GM19193 (cell line): ENCODE data around the gene TBX1.

Experiments
- POLR2A ChIP-seq: IDR thresholded peaks from 4 replicates; pipeline ENCODE4 v1.6.1; 2011; ENCODE audit not compliant: insufficient read depth, insufficient read length; ENCODE audit errors: extremely low read depth

TBX1 gene

DNA sequence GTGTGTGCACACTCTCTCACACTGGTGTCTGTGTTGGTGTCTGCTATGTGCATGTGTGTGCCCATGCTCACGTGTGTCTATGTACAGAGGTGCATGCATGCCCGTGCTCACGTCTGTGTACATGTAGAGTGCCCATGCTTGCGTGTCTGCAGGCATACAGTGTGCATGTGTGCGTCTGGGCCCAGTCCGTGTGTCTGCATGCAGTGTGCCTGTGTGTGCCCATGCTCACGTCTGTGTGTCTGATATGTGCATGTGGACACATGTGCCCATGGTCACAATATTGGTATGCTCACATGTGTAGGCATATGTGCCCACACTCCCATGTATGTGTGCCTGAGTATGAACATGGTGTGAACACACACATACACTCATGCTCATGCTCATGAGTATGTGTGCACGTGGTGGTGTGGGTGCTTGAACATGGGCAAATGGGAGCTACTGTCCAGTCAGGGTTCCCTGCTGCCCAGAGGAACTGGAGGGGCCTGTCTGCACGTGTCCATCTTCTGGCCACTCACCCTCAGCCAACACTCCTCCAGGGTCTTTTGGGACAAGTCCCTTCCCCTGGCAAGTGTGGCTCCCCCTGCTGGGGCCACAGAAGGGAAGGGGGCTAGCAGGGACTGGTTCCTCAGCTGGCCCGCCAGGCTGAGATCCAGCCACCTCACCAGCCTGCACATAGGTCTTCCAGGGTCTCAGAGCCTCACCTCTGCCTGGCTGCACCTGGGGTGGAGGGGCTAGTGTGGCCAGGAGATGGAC lies 7.3 kb upstream of the TBX1 start:
- no peak for TF ChIP-seq POLR2A

DNA sequence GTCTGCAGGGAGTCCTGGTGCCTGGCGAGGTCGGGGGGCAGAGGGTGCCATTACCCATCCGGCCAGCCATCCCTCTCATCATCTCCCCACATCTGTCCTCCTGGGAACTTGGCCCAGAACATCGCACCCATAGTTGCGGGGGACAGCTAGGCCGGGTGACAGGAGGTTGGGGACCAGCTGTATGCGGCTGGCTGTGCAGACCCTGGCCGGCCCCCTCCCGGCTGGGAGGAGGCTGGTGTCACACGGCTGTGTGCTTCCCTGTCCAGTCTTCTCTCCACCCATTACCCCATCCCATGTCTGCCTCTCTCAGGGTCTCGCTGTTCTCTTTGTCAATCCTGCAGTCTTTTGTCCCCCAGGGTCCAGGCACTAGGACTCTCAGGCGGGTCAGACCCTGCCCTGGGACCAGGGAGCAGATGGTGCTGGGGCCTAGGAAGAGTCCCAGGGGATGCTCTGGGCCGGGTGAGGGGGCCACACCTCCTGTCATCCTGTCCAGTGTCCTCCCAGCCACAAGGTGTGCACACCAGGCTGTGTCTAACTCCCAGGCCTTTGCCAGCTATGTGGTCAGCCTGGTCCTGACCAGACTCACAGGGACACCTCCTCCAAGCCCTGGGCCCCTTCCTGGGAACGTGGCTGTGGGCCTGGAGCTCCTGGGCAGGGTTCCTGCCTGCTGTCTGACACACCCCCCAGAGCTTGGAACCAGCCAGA lies 6.4 kb upstream of the TBX1 start:
- TF ChIP-seq POLR2A = no peak

DNA sequence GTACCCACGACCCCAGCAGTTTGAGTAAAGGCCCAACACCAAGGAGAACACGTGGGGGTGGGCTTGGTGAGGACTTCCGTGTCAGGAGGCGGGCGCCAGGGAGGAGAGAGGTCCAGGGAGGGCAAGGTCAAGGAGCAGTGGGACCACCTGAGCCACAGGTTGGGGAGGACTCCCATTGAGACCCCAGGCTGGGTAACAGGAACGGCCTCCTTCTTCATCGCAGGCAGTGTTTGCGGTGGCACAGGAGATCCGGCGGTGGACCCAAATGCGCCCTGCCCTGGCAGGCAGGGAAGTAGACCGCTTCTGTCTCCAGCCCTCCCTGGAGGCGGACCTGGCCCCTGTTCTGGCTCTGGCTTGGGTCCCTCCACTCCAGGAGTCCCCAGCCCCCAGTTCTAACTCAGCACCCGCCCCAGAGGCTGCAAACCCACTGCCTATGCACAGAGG lies 5.9 kb upstream of the TBX1 start:
- TF ChIP-seq POLR2A = no peak

DNA sequence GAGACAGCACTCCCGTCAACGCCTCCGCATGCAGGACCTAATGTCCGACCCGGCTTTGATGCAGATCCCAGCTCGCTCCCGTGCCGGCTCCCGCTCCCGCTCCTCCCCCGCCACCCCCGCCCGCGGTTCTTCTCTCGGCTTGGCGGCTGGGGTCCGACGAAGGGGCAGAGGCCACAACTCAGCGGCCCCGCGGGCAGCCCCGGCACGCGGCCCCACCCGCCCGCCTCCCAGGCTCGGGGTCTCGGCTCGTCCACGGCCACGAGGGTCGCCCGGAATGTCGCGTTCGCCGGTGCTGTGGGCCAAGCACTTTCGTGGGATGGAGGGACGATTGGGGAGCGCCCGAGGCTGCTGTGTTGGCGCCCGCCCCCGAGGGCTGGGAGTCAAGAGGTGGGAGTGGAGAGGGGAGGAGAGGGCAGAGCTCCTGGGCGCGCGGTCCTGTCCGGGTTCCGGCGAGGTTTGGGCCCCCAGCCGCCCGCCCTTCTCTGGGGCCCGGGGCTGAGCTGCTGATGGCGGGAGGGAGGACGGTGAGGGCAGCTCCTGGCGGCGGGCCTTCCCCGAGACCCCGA lies 5.3 kb upstream of the TBX1 start:
- no peak for TF ChIP-seq POLR2A

DNA sequence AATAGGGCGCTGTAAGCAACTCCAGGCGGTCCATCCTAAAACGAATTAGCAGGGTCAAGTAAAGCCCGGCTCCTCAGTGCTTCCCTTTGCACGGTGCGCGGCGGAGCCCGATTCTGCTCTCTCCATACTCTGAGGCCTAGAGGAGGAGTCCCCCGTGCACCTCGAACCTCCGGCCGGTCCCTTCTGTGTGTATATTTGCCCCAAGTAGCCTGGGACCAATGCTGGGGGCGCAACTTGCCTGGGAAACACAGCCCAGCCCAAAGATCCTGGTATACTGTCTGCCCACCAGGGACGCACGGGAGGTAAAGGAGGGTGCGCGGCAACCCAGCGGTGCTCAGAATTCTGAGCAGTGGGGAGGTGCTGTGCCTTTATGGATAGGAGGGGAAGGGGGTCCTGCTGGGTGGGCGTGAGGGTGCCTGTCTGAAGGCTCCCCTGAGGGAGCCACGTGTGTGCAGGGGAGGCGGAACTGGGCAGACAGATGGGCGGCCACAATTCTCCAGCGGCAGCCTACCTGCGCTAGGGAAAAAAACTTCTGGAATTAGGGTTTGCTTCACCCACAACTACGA lies 4.8 kb upstream of the TBX1 start:
- no peak for TF ChIP-seq POLR2A

DNA sequence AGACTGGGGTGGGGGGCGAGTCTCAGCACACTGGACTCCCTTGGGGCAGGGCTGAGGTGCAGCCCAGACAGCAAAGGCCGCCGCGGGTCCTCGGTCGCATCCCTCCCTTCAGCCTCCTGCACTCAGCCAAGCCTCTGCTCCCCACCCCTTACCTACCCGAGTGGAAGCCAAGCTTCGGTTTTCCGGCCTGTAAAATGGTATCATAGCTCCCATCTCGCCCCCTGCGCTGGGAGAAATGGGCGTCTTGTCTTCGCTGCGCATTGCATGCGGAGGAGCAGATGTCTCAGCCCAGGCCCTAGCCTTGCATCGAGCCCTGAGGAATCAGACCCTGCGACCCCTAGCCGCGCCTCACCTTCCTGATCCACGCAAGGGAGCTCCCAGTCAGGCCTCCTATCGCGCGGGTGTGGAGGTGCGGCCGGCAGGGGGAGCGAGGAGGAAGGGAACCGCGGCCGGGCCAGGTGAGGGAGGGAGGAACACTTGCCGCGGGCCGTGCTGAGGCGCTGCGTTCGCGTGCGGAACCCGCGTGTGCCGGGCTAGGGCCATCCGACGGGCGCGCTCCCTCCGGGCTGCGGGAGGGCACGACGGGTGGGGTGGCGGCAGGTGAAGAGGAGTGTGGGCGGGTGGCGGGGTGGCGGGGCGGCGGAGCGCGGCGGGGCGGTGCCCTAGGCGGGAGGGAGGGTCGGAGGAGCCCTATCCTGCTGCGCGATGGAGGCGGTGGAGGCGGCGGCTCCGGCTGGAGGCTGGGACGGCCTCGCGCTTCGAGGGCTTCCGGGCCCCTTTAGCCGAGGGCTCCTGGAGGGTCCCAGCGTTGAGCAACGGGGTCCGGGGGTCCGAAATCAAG lies 4.1 kb upstream of the TBX1 start:
- no peak for TF ChIP-seq POLR2A

DNA sequence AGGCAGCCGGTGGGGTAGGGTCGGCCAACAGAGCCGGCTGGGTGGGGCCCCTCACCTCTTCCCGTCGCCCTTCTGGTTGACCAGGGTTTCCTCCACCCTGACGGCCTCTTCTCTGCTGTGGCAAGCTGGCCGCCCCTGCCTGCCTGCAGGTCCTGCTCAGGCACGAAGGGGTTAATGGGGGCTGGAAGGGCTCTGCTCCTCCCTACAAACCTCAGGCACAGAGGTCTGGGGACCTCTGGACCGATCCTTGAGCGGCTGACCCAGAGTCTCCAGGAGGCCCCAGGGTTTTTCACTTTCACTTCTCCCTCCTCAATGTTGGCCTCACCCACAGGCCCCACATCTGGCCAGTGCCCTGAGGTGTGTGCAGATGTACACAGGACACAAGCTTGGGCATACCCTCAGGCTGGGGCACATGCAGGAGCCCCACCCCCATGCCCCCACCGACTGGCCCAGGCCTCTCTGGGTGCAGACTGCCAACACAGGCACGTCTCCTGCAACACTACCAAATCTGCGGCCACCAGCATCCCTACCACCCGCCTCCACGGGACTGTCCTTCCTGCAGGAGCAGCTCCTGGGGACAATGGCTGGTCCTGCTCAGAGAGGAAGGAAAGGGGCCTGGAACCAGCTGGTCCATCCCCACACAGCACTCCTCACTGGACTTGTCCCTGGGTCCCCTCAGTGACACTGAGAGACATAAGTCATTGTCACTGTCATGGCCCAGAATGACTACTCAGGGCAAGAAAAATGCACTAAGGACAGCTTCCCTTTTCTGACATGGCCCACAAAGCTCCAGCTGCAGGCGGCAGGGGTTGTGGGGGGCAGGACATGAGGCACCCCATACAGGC lies 3.2 kb upstream of the TBX1 start:
- TF ChIP-seq POLR2A = no peak

DNA sequence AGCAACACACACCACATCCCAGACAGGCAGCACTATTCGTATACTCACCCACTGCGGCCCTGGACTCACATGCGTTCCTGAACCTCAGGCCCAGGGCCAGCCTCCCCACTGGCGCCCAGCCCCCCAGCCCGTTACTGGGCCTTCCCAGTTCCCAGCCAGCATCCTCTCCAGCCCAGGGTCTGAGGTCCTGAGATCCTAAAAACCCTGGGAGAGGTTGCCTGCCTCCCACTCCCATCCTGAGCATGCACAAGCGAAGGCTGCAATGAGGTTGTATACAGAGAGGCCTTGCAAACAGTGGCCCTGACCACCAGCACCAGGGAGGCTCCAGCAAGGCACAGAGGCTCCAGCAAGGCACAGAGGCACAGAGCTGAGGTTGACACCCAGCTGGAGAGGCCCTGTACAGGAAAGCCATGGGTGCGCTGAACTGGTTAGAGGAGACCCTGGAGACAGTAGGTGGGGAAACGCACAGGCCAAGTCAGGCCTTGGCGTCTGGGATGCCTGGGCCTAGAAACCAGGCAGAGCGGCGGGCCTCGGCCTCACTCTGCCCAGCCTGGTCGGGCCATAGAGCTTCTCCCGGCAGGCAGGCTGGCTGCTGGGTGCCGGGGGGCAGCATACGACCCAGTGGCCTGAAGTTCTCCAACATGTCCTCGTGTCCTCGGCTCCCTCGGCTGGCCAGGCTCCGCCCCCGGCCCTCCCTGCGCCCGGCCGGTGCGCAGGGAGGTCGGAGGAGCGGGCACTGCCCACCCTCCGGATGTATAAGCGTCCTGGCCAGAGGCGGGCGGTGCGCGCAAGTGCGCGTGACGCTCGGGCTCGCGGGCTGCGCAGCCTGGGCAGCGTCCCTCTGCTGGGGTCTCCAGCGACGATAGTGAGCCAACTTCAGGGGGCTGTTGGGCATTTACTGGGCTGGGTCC lies 2.3 kb upstream of the TBX1 start:
- no peak for TF ChIP-seq POLR2A

DNA sequence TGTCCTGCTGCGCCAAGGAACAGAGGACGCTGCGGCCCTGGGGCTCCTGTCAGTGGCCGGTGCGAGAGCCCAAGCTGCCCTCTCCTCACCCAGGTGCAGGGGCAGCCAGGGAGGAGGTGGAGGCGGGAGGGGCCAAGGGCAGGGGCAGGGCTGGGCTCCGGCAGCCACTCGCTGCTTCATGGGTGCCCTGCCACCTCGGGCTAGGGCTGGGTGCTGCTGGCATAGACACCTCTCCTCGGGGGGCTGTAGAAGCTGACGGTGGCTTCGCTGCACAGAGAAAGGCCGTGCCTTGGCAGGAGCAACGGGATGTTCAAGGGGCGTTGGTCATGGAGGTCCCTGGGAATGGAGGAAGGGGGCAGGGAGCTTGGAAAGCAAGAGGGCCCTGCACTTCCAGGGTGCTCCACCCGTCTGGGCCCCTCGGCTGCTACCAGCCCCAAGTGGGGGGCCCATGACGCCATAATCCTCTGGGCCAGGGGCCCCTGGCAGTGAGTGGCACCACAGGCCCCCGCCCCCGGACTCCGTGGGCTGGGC lies 1.6 kb upstream of the TBX1 start:
- TF ChIP-seq POLR2A = no peak

DNA sequence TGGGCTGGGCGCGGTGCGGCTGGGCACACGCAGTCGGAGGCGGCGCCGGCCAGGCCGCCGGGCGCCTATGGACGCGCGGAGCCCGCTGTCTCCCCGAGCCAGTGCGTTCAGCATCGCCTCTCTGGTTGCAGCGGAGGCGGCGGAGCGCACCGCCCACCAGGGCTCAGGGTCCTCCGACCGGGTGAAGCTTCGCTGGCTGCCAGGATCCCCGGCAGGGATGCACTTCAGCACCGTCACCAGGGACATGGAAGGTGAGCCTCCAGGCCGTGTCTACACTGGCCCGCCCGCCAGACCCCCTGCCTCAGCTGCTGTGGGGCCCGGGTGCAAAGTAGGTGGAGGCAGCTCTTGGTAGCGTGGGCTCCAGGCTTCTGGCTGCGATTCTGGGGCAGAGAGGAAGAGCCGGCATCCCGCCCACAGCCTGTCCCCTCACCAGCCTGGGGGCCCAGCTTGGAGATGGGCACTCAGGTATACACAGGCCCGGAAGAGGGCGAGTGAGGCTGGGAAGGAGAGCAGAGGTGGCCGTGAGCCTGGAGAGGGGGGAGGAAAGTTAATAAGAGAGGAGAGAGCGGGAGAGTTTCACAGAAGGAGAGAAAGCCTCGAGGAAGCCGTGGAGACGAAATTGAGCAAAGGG lies 1.0 kb upstream of the TBX1 start:
- TF ChIP-seq POLR2A = no peak

DNA sequence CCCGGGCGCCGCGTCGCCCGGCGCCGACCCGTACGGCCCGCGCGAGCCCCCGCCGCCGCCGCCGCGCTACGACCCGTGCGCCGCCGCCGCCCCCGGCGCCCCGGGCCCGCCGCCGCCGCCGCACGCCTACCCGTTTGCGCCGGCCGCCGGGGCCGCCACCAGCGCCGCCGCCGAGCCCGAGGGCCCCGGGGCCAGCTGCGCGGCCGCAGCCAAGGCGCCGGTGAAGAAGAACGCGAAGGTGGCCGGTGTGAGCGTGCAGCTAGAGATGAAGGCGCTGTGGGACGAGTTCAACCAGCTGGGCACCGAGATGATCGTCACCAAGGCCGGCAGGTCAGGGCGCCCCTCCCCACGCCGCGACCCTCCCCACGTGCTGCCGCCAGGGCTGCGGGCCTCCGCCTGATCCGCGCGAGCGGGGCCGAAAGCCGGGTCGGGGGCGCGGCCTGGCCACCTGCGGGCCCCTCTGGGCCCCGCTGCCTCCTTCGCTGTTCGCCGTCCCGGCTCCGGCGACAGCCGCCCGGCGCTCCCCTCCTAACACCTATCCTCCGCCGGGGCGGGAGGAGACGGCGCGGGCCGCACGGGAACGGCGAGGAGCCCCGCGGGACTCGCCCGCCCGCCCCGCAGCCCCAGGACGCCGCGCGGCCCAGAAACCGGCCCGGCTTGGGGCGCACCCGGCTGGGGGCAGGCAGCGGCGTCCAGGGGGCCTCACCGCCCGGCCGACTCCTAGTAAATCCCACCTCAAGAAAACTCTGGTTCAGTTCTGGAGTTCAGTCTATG lies 560 bp downstream of the TBX1 start:
- TF ChIP-seq POLR2A = no peak
